GM21360 (cell line): ENCODE data around the gene ZNF787.
A peak's percentile ranks its signal among the peaks of the same experiment; 100 is the strongest.

Experiments used
- ATAC-seq: cut with Tn5 transposase; IDR thresholded peaks from one replicate; pipeline ENCODE4 v1.9.1; 2021; ENCODE audit warnings: mild to moderate bottlenecking, moderate library complexity; ENCODE audit not compliant: unreplicated experiment

ZNF787 gene

GRCh38 chr19:56123266-56123891 lies 2.3 kb upstream of the ZNF787 start:
- ATAC-seq = no peak

- peak; percentile 31 for ATAC-seq
Observed at GRCh38 chr19:56120371-56121179, 520 bp downstream of the ZNF787 start.

GRCh38 chr19:56120002-56120370 lies 1.1 kb downstream of the ZNF787 start:
- no peak for ATAC-seq

GRCh38 chr19:56119582-56119978 lies 1.5 kb downstream of the ZNF787 start:
- no peak for ATAC-seq

GRCh38 chr19:56118666-56119581 lies 2.2 kb downstream of the ZNF787 start:
- no peak for ATAC-seq

GRCh38 chr19:56117889-56118288 lies 3.2 kb downstream of the ZNF787 start:
- no peak for ATAC-seq

- no peak for ATAC-seq
Observed at GRCh38 chr19:56117376-56117884, 3.7 kb downstream of the ZNF787 start.

- ATAC-seq = no peak
Observed at GRCh38 chr19:56116606-56117005, 4.5 kb downstream of the ZNF787 start.

GRCh38 chr19:56115490-56115889 lies 5.6 kb downstream of the ZNF787 start:
- ATAC-seq = no peak

GRCh38 chr19:56114778-56115110 lies 6.4 kb downstream of the ZNF787 start:
- no peak for ATAC-seq

GRCh38 chr19:56114051-56114777 lies 6.9 kb downstream of the ZNF787 start:
- ATAC-seq = no peak

- ATAC-seq = no peak
Observed at GRCh38 chr19:56113074-56113632, 7.9 kb downstream of the ZNF787 start.

- no peak for ATAC-seq
Observed at GRCh38 chr19:56112313-56112709, 8.8 kb downstream of the ZNF787 start.

GRCh38 chr19:56111601-56112312 lies 9.3 kb downstream of the ZNF787 start:
- ATAC-seq = peak; percentile 53

- ATAC-seq = no peak
Observed at GRCh38 chr19:56110515-56111448, 10.3 kb downstream of the ZNF787 start.

GRCh38 chr19:56109226-56109625 lies 11.9 kb downstream of the ZNF787 start:
- ATAC-seq = no peak

GRCh38 chr19:56108447-56109195 lies 12.5 kb downstream of the ZNF787 start:
- no peak for ATAC-seq
